GM19438 (cell line): ENCODE results near the gene C1orf87.

ENCODE experiments used
- ATAC-seq: cut with Tn5 transposase; IDR thresholded peaks from one replicate; pipeline ENCODE4 v1.9.1; 2021; ENCODE audit warnings: low read depth; ENCODE audit not compliant: unreplicated experiment

C1orf87 gene

DNA sequence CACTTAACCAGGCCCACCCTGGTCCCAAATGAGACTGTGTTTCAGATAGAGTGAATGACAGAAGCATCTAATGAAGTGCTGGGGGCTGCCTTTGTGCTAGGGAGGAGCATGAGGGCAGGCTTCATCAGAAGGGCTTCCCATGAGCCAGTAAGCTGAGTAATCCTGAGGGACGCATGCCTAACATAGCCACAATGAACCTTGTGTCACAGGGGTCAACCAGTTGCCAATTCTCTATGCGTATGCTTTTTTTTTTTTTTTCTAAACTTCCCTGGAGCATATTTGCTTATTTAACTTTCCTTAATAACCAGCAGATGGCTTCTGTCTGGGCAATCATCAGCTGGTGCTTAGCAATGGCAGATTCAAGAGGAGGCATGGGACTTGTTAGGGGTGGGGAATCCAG lies 121.5 kb downstream of the C1orf87 start:
- ATAC-seq: no peak

DNA sequence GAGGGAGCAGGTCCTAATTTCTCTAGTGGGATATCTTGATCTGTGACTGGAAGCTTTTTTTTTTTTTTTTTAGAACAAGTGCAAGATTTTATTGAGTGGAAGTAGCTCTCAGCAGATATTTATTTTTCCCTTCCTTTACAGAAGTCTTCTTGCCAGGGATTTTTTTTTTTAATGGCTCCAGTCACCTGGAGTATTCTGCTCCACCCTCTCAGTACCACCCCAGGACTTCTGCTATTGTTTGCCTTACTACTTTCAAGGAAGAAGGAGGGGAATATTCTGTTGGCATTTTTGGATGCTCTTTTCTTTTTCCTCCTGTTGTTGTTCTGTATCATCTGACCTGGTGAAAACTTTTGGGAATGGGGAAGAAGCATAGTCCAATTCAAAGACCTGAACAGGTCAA lies 123.9 kb downstream of the C1orf87 start:
- ATAC-seq: no peak

- no peak for ATAC-seq
Observed at GRCh38 chr1:59948990-59949389, 124.6 kb downstream of the C1orf87 start.

DNA sequence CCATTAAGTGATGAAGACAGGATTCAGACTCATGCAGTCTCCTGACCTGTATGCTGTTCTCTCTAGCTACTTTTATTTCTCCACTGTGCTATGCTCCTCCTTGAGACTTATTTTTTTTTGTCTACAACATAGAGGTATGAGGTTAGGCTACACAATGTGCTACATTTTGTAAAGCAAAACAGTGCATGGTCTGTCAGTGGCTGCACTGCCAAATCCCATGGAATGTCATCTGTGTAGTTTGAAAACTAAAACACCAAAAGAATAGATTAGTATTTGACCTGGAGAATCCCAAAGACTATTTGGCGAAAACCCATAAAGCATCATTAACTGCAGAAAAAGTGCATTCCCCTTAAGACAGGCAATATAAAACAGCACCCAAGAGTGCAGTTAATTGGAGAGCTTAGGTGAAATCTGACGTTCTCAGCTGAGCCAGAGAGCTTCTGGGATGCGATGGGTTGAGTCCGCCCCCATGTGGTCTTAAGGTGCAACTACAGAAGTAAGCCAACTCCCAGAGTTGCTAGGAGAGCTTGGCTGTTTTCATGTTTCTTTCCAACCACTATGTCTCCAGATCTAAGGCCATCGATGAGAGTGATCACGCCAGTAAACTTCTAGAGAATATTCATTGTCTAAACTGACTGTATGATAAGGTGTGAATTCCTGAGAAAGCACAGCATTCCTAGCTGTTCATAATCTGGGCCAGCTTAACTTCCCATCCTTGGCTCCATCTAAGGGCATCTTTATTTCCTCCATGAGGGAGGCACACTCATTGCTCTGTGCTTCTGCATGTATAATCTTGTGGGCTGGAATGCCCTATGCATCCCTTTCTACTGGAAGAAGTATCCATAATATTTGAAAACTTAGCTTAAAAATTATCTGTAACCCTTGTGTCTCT lies 126.3 kb downstream of the C1orf87 start:
- peak; percentile 91 for ATAC-seq

GRCh38 chr1:59945790-59946189 lies 127.8 kb downstream of the C1orf87 start:
- ATAC-seq: no peak
